A673 (cell line): ENCODE results near the gene NBPF1. TPM values are rescaled to one million over a fixed set of nuclear protein-coding genes. Genes with fewer than 3 reads are reported as not detected.
"Not testable (repeated sequence)": the region's sequence is repeated elsewhere in the genome, so short reads cannot be mapped to it uniquely, and the experiment has no call there.

ENCODE experiments used
- BruUV-seq: library from RNA; stranded (reverse); fragments of 400-500 nt; replicated peaks from 2 replicates; lab custom pipeline; 2021; lab: Mats Ljungman, UMichigan
- CTCF ChIA-PET: fragments of 300-600 bp; sonication (Branson Sonifier 250); formaldehyde crosslinking; loops from one replicate; lab custom pipeline; 2022; ENCODE audit warnings: antibody characterized with exemption; lab: Charles Lee
- POLR2A ChIA-PET: fragments of 300-600 bp; sonication (Branson Sonifier 250); formaldehyde crosslinking; loops from one replicate; lab custom pipeline; 2022; ENCODE audit warnings: antibody characterized with exemption; ENCODE audit not compliant: low non-redundant PET; lab: Charles Lee
- DNase-seq: peaks from one replicate; pipeline ENCODE4 v3.0.0-alpha.2; 2015; ENCODE audit warnings: low spot score
- H3K27ac ChIP-seq: fragments of 200-600 bp; sonication (generic); 2 replicates; pipeline ENCODE4 v1.5.1; 2016; ENCODE audit warnings: mixed run types, low read depth, mild to moderate bottlenecking, mixed read lengths, antibody characterized with exemption, low read length; ENCODE audit not compliant: poor library complexity, severe bottlenecking
- H3K27me3 ChIP-seq: fragments of 200-600 bp; sonication (generic); replicated peaks from 2 replicates; pipeline ENCODE4 v1.6.1; 2017; ENCODE audit warnings: mixed run types, low read depth, mild to moderate bottlenecking, mixed read lengths, antibody characterized with exemption, low read length; ENCODE audit not compliant: insufficient read depth, poor library complexity
- H3K36me3 ChIP-seq: fragments of 200-600 bp; sonication (generic); 2 replicates; pipeline ENCODE4 v1.6.1; 2016; ENCODE audit warnings: mixed run types, mild to moderate bottlenecking, mixed read lengths, antibody characterized with exemption, low read length; ENCODE audit not compliant: insufficient read depth, poor library complexity, severe bottlenecking
- H3K4me1 ChIP-seq: fragments of 200-600 bp; sonication (generic); 2 replicates; pipeline ENCODE4 v1.6.1; 2017; ENCODE audit warnings: mixed run types, mild to moderate bottlenecking, mixed read lengths, antibody characterized with exemption, low read length; ENCODE audit not compliant: insufficient read depth, poor library complexity, severe bottlenecking
- H3K4me3 ChIP-seq: fragments of 200-600 bp; sonication (generic); 2 replicates; pipeline ENCODE4 v1.5.1; 2016; ENCODE audit warnings: low read depth, mixed run types, mild to moderate bottlenecking, mixed read lengths, low read length; ENCODE audit not compliant: poor library complexity, severe bottlenecking
- H3K9me3 ChIP-seq: fragments of 200-600 bp; sonication (generic); 2 replicates; pipeline ENCODE4 v1.6.1; 2016; ENCODE audit warnings: mixed run types, low read depth, mild to moderate bottlenecking, mixed read lengths, antibody characterized with exemption, low read length; ENCODE audit not compliant: poor library complexity, severe bottlenecking
- CTCF ChIP-seq: fragments of 300-800, 200-600 bp; sonication (generic); conservative IDR thresholded peaks from 2 replicates; pipeline ENCODE4 v1.5.1; 2017; ENCODE audit warnings: low read depth, mild to moderate bottlenecking, antibody characterized with exemption, low read length, moderate library complexity, mixed read lengths
- EZH2 ChIP-seq: fragments of 200-600 bp; sonication (generic); IDR thresholded peaks from 2 replicates; pipeline ENCODE4 v1.6.1; 2017; ENCODE audit warnings: borderline replicate concordance, low read depth, mild to moderate bottlenecking, mixed read lengths, antibody characterized with exemption, low read length; ENCODE audit not compliant: poor library complexity, severe bottlenecking
- intact Hi-C: fragments of 100-400 bp; cut with micrococcal nuclease; formaldehyde crosslinking; loops from one replicate; pipeline ENCODE4 v1.10.0; 2022; ENCODE audit not compliant: unreplicated experiment
- total RNA-seq: library from RNA; stranded (reverse); gene quantifications from 2 replicates; pipeline ENCODE4 v1.2.3, GENCODE V29; 2021

The NBPF1 gene
- total RNA-seq, 1 experiment from 2014 or later, result 85.2 TPM

DNA sequence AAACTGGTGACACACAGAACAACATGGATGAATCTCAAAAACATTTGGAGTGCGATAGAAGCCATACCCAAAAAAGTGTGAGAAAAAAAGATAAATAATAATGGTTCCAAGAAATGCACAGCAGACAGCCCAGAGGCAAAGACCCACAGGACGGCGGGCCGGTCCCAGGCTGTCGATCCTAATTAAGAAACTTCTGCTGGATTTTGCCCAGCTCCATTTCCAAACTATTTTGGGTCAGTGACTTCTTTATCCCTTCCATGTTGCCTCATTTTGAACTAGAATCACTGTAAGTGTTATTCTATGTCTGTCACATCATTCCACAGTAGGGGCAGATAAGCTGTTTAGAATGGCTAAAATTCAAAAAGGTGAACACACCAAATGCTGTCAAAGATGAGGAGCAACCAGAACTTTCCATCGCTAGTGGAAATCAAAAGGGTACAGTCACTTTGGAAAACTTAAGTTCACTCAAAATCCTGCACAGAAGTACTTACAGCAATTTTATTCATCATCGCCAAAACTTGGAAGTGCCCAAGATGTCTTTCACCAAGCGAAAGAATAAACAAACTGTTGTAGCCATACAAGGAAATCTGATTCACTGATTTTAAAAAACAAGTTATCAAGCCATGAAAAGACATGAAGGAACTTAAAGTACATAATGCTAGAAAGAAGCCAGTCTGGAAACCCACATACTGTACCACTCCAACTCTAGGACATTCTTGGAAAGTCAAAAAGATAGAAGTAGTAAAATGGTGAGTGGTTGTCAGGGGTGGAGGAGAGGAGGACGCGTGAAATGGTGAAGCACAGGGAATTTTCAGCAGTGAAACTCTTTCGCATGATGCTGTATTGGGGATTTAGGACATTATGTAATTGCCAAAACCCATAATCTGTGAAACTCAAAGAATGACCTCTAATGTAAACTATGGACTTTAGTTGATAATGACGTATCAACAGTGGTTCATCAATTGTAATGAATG is 7.5 kb downstream of the NBPF1 start:
- Histone ChIP-seq H3K27ac (no peak overlapping the region), H3K36me3 (peaks cover 27% of the 10 kb centered on the region), H3K9me3 (no peaks in the 10 kb centered on the region), H3K4me1 (no peaks in the 10 kb centered on the region), H3K4me3 (no peak overlapping the region), H3K27me3 (no peaks in the 10 kb centered on the region)
- intact Hi-C loops, result no loop called here
- POLR2A ChIA-PET, result no interaction called here
- BruUV-seq, result no TSS peak
- TF ChIP-seq CTCF (no peak), EZH2 (no peak)
- DNase-seq, result no peak
- CTCF ChIA-PET, result no interaction called here

GRCh38 chr1:16605213-16605525 is 8.2 kb downstream of the NBPF1 start:
- intact Hi-C loops, result no loop called here
- Histone ChIP-seq H3K27me3 (no peaks in the 10 kb centered on the region), H3K27ac (no peak overlapping the region), H3K36me3 (peaks cover 27% of the 10 kb centered on the region), H3K4me1 (no peaks in the 10 kb centered on the region), H3K4me3 (no peak overlapping the region), H3K9me3 (no peaks in the 10 kb centered on the region)
- no peak for TF ChIP-seq EZH2
- ChIA-PET POLR2A (no interaction called here), CTCF (no interaction called here)
- no peak for DNase-seq
- no TSS peak for BruUV-seq

DNA sequence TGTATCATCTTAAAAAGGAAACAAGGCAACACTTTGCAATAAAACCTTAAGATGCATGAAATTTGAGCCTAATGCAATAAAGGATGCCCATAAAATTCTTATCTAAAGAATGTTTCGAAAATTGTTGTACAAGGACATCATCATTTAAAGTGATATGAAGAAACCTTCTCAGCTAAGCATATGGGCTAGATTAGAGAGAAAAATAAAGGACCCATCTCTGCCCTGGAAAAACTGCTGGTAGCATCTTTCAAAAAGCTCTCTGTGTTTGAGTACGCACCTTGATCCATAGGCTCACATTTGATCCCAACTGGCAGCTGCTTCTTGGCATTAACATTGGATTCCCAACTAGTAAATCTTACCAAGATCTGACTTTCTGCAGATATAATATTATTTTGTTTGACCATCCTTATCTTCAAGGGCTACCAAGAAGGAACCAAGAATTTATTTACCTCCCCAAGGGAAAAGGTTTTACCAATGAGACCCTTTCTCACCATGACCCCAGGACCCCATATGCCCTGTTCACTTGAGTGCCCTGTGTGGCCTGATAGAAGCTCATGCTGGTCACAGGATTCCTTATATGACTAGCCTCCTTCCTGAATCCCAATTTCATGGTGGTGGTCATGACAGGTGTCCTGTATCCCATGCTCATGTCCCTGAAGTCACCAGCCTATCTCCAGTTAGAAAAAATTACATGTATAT is 8.7 kb downstream of the NBPF1 start:
- intact Hi-C loops, POLR2A ChIA-PET, H3K27ac ChIP-seq, CTCF ChIA-PET, DNase-seq, H3K4me1 ChIP-seq, BruUV-seq, H3K9me3 ChIP-seq, H3K4me3 ChIP-seq, H3K27me3 ChIP-seq: not testable (repeated sequence)
- peaks cover 27% of the 10 kb centered on the region for H3K36me3 ChIP-seq

GRCh38 chr1:16603623-16604022 is 9.7 kb downstream of the NBPF1 start:
- H3K9me3 ChIP-seq, CTCF ChIA-PET, POLR2A ChIA-PET, H3K27me3 ChIP-seq, H3K4me3 ChIP-seq, BruUV-seq, DNase-seq, intact Hi-C loops, H3K4me1 ChIP-seq, H3K27ac ChIP-seq: not testable (repeated sequence)
- H3K36me3 ChIP-seq, result peaks cover 27% of the 10 kb centered on the region

DNA sequence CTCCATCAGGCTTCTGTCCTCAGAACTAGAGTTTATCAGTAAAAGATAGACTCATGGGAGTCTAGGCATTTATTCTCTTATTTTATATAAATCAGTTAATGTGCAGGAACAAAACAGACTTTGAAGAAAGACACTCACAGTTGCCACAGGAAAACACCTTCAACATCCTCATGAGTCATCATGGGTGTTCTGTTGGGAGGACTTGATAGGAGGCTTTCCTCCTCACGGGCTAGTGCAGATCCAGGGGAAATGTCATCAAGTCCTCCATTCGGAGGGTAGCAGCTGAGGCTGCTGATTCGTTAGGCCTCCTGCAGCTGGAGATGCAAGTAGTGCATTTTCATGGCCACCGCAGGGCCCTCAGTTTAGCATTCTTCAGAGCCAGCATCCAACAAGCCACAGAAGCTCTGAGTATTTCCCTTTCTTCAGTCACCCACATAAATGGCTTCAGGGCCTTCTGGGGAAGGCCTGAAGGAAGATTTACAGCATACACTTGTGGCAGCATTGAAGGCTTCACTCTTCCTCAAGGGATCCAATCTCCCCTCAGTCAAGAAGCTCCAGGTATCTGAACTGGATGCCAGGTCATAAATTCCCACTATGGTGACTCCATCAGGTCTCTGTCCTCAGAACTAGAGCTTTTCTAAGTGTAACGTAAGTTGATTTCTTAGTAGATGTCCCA is 10.9 kb downstream of the NBPF1 start:
- DNase-seq, H3K4me3 ChIP-seq, BruUV-seq, POLR2A ChIA-PET, H3K4me1 ChIP-seq, H3K9me3 ChIP-seq, H3K27ac ChIP-seq, intact Hi-C loops, H3K27me3 ChIP-seq, CTCF ChIA-PET: not testable (repeated sequence)
- H3K36me3 ChIP-seq, result peaks cover 16% of the 10 kb centered on the region
